RWPE1 (cell line): ENCODE results near the gene ANO2.

Experiments
- CTCF ChIA-PET: fragments of 350-600 bp; sonication (Branson Sonifier 250); formaldehyde crosslinking; extraction: SDS; loops from one replicate; lab custom pipeline; 2021; lab: Yijun Ruan, JAX
- POLR2A ChIA-PET: fragments of 400-600 bp; formaldehyde crosslinking; extraction: SDS; loops from one replicate; lab custom pipeline; 2020; ENCODE audit warnings: antibody characterized with exemption; ENCODE audit not compliant: low non-redundant PET; lab: Yijun Ruan, JAX
- DNase-seq: peaks from one replicate; pipeline ENCODE4 v3.0.0; 2012; ENCODE audit warnings: low spot score
- H3K27ac ChIP-seq: fragments of 450-650 bp; 2 replicates; pipeline ENCODE4 v1.5.1; 2017
- TF ChIP-seq, protein P1 (sequence below): fragments of 450-650 bp; conservative IDR thresholded peaks from 2 replicates; pipeline ENCODE4 v1.5.1; 2017; ENCODE audit warnings: low read depth, mild to moderate bottlenecking

ANO2 gene

DNA sequence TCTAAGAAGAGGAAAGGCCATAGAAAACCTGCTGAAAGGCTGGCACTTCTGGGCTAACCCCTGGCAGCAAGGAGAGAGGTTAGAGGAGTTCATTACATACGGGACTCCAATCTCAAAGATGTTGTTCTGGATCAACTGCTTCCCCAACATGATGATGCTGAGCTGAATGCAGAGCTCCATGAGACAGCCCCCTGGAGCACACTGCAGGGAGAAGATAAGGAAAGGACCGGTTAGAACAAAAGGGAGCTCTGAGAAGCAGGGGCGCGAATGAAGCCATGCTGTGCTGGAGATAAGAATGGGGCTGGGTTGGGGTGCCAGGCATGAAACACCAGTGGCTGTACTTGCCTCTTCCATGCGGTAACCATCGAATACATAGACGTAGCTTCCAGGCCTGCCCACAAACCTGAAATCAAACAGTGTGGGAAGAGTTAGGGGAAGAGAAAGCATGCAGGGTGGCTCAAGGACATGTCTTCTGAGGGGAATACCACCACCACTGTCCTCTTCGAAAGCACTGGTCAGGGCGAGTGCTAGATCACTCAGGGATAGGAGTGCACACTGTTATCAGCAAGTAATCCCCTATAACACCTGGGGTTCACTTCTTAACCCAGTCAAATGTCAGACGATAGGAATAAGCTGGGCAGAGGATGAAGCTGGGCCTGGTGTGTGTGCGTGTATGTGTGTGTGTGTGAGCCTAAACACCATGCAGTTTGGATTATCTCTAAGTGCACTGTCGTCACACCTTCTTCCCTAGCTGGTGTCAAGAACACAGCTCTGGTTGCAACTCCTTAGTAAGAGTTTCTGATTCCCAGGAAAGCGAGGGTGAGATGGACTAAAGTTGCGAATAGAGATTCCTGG, 332.3 kb downstream of the ANO2 start:
- ChIA-PET POLR2A (no interaction called here), CTCF (interaction anchor here (0.7 kb wide), 1 partner anchor 1690 kb away, joined by 4 read pairs; no protein-coding TSS in a partner anchor)
- no peak for DNase-seq
- TF ChIP-seq, protein P1, sequence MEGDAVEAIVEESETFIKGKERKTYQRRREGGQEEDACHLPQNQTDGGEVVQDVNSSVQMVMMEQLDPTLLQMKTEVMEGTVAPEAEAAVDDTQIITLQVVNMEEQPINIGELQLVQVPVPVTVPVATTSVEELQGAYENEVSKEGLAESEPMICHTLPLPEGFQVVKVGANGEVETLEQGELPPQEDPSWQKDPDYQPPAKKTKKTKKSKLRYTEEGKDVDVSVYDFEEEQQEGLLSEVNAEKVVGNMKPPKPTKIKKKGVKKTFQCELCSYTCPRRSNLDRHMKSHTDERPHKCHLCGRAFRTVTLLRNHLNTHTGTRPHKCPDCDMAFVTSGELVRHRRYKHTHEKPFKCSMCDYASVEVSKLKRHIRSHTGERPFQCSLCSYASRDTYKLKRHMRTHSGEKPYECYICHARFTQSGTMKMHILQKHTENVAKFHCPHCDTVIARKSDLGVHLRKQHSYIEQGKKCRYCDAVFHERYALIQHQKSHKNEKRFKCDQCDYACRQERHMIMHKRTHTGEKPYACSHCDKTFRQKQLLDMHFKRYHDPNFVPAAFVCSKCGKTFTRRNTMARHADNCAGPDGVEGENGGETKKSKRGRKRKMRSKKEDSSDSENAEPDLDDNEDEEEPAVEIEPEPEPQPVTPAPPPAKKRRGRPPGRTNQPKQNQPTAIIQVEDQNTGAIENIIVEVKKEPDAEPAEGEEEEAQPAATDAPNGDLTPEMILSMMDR, result no peak
- H3K27ac ChIP-seq, result no peak overlapping the region

GRCh38 chr12:5611162-5611561, 333.9 kb downstream of the ANO2 start:
- ChIA-PET POLR2A (no interaction called here), CTCF (interaction anchor here (0.9 kb wide), 1 partner anchor 9 kb away, joined by 3 read pairs; no protein-coding TSS in a partner anchor)
- TF ChIP-seq, protein P1, result no peak
- H3K27ac ChIP-seq, result no peak overlapping the region
- DNase-seq, result no peak

- ChIA-PET CTCF (no interaction called here), POLR2A (no interaction called here)
- H3K27ac ChIP-seq, result no peak overlapping the region
- TF ChIP-seq, protein P1, result no peak
- DNase-seq, result no peak
These were observed 345.7 kb downstream of the ANO2 start for GRCh38 chr12:5599378-5599777.

DNA sequence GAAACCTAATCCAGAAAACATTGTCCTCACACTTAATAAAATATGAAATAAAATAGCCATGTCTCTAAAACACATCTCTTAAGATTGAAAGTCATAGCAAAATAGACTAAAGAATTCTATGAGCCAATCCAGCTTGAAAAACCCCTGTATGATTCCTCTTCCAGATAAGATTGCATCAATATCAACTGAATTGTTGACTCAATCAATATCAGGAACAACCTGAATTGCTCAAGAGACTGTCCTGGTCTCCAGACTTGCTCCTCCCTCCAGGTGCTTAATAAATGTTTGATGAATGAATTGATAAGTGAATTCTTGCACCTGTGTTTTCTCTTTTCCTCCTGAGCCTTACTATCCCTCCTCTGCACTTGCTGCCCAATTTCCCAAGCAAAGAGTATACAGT, 351.1 kb downstream of the ANO2 start:
- CTCF ChIA-PET, result no interaction called here
- no peak overlapping the region for H3K27ac ChIP-seq
- POLR2A ChIA-PET, result no interaction called here
- TF ChIP-seq, protein P1, result no peak
- DNase-seq, result no peak

GRCh38 chr12:5593086-5593485, 352.0 kb downstream of the ANO2 start:
- no peak overlapping the region for H3K27ac ChIP-seq
- POLR2A ChIA-PET, result no interaction called here
- TF ChIP-seq, protein P1, result no peak
- no peak for DNase-seq
- CTCF ChIA-PET, result no interaction called here

GRCh38 chr12:5592310-5592709, 352.7 kb downstream of the ANO2 start:
- ChIA-PET CTCF (no interaction called here), POLR2A (no interaction called here)
- H3K27ac ChIP-seq, result no peak overlapping the region
- DNase-seq, result no peak
- TF ChIP-seq, protein P1, result no peak
